Testis (tissue), 3 donors: ENCODE measurements around the gene TACSTD2. TPM values are rescaled to one million over a fixed set of nuclear protein-coding genes. Genes with fewer than 3 reads are reported as not detected.
"Not testable (repeated sequence)": the region's sequence is repeated elsewhere in the genome, so short reads cannot be mapped to it uniquely, and the experiment has no call there.

Experiments
- DNase-seq: peaks from one replicate; pipeline ENCODE4 v3.0.0-alpha.2; 2019
- H3K27ac ChIP-seq, 2 donors: fragments of 200-600 bp; sonication (generic); one replicate each; pipeline ENCODE4 v1.5.1; 2019
- H3K27me3 ChIP-seq: fragments of 200-600 bp; sonication (generic); one replicate; pipeline ENCODE4 v1.5.1; 2019
- H3K36me3 ChIP-seq: fragments of 200-600 bp; sonication (generic); one replicate; pipeline ENCODE4 v1.5.1; 2017; ENCODE audit warnings: low read depth; ENCODE audit errors: missing control alignments
- H3K4me1 ChIP-seq: fragments of 200-600 bp; sonication (generic); one replicate; pipeline ENCODE4 v1.5.1; 2019
- H3K4me3 ChIP-seq, 2 donors: fragments of 200-600 bp; sonication (generic); one replicate each; pipeline ENCODE4 v1.5.1; 2017 to 2019
- H3K9me3 ChIP-seq: fragments of 200-600 bp; sonication (generic); one replicate; pipeline ENCODE4 v1.5.1; 2017
- CTCF ChIP-seq, 3 experiments: fragments of 450-650 bp in 2 of 3; fragments of 200-600 bp in 1 of 3; sonication (generic) in 1 of 3; IDR thresholded peaks; one replicate each; pipeline ENCODE4 v1.5.1; 2016 to 2019; ENCODE audit warnings: antibody characterized with exemption in 3 of 3, mild to moderate bottlenecking in 2 of 3, moderate library complexity in 1 of 3
- POLR2A ChIP-seq: fragments of 450-650 bp; IDR thresholded peaks from one replicate; pipeline ENCODE4 v1.6.1; 2017; ENCODE audit warnings: antibody characterized with exemption, mild to moderate bottlenecking, moderate library complexity
- WGBS, 2 donors: methylation state at CpG; one replicate each; pipeline ENCODE4 v1.1.5; 2018; 5-methylcytosine and 5-hydroxymethylcytosine counted together
- intact Hi-C: fragments of 100-400 bp; cut with DNase I; formaldehyde crosslinking; loops from one replicate; pipeline ENCODE4 v1.15.1; 2023; ENCODE audit warnings: low total_unique reads
- polyA plus RNA-seq: library from polyadenylated mRNA; stranded (reverse); fragments of 350-450 nt; fragmentation: Illumina TruSeq; extraction: RNeasy Lipid Tissue Mini Kit (QIAGEN cat#74804); gene quantifications from one replicate; pipeline ENCODE4 v1.2.3, GENCODE V29; 2014; ENCODE audit warnings: low read depth, low replicate concordance; ENCODE audit not compliant: insufficient read depth
- total RNA-seq, 2 donors: library from RNA; depleted of rRNA; stranded (reverse); fragments of >200 nt; gene quantifications; one replicate each; pipeline ENCODE4 v1.2.3, GENCODE V29; 2016

The TACSTD2 gene
- total and polyA plus RNA-seq, 3 donors from 2014 or later, result 0.87 to 1.2 (median 0.93) TPM

GRCh38 chr1:58570817-58571216 is 6.2 kb downstream of the TACSTD2 start:
- intact Hi-C loops, result no loop called here
- WGBS, 2 donors, result 86 to 89% methylated on average over 2 of the region's 2 CpGs
- H3K4me1 ChIP-seq, result peaks cover under 1% of the 10 kb centered on the region

GRCh38 chr1:58570094-58570493 is 7.0 kb downstream of the TACSTD2 start:
- no peaks in the 10 kb centered on the region for H3K27me3 ChIP-seq
- H3K27ac ChIP-seq, result no peak overlapping the region
- no peaks in the 10 kb centered on the region for H3K4me1 ChIP-seq
- intact Hi-C loops, result no loop called here
- H3K9me3 ChIP-seq, result no peaks in the 10 kb centered on the region
- DNase-seq, result no peak
- H3K36me3 ChIP-seq, result no peaks in the 10 kb centered on the region
- H3K4me3 ChIP-seq, result no peak overlapping the region
- no peak for TF ChIP-seq CTCF (IDR thresholded peaks at IDR 0.05)
- TF ChIP-seq POLR2A, result no peak

More at GRCh38 chr1:58570817-58571216, 6.2 kb downstream of the TACSTD2 start:
- H3K4me3 ChIP-seq, result no peak overlapping the region
- no peak for TF ChIP-seq CTCF (IDR thresholded peaks at IDR 0.05)
- no peak for TF ChIP-seq POLR2A
- no peaks in the 10 kb centered on the region for H3K27me3 ChIP-seq
- no peaks in the 10 kb centered on the region for H3K9me3 ChIP-seq
- no peaks in the 10 kb centered on the region for H3K36me3 ChIP-seq
- no peak overlapping the region for H3K27ac ChIP-seq
- no peak for DNase-seq

- no peak overlapping the region for H3K4me3 ChIP-seq
- intact Hi-C loops, result no loop called here
- 82% methylated on average over 5 of the region's 5 CpGs for WGBS, 2 donors
- H3K36me3 ChIP-seq, result no peaks in the 10 kb centered on the region
- no peak overlapping the region for H3K27ac ChIP-seq
- TF ChIP-seq CTCF (IDR thresholded peaks at IDR 0.05) (no peak), POLR2A (no peak)
- no peaks in the 10 kb centered on the region for H3K27me3 ChIP-seq
- DNase-seq, result no peak
- no peaks in the 10 kb centered on the region for H3K4me1 ChIP-seq
- no peaks in the 10 kb centered on the region for H3K9me3 ChIP-seq
Observed at GRCh38 chr1:58568911-58569310, 8.1 kb downstream of the TACSTD2 start.

- H3K27ac ChIP-seq, result no peak overlapping the region
- DNase-seq, result no peak
- no peak overlapping the region for H3K4me3 ChIP-seq
- H3K9me3 ChIP-seq, result no peaks in the 10 kb centered on the region
- no peaks in the 10 kb centered on the region for H3K27me3 ChIP-seq
- intact Hi-C loops, result no loop called here
- WGBS, 2 donors, result 78 to 83% methylated on average over 4 of the region's 4 CpGs
- no peaks in the 10 kb centered on the region for H3K36me3 ChIP-seq
- no peaks in the 10 kb centered on the region for H3K4me1 ChIP-seq
- no peak for TF ChIP-seq CTCF (IDR thresholded peaks at IDR 0.05)
- no peak for TF ChIP-seq POLR2A
Observed at GRCh38 chr1:58568271-58568860, 8.7 kb downstream of the TACSTD2 start.

- no peaks in the 10 kb centered on the region for H3K27me3 ChIP-seq
- H3K4me3 ChIP-seq, result no peak overlapping the region
- WGBS, 2 donors, result 95% methylated on average over 3 of the region's 3 CpGs
- intact Hi-C loops, result no loop called here
- no peaks in the 10 kb centered on the region for H3K4me1 ChIP-seq
- H3K9me3 ChIP-seq, result no peaks in the 10 kb centered on the region
- no peaks in the 10 kb centered on the region for H3K36me3 ChIP-seq
- TF ChIP-seq POLR2A, result no peak
- no peak for TF ChIP-seq CTCF (IDR thresholded peaks at IDR 0.05)
- H3K27ac ChIP-seq, result no peak overlapping the region
- DNase-seq, result no peak
Observed at GRCh38 chr1:58566339-58566738, 10.7 kb downstream of the TACSTD2 start.

GRCh38 chr1:58563715-58564114 is 13.3 kb downstream of the TACSTD2 start:
- H3K36me3 ChIP-seq, H3K27me3 ChIP-seq, H3K27ac ChIP-seq, H3K9me3 ChIP-seq, DNase-seq, intact Hi-C loops, H3K4me3 ChIP-seq, H3K4me1 ChIP-seq: not testable (repeated sequence)
- WGBS, 2 donors, result 83 to 89% methylated on average over 1 of the region's 1 CpG
